Lower leg skin (tissue), 4 donors: ENCODE results near the gene NAA38. TPM values are rescaled to one million over a fixed set of nuclear protein-coding genes. Genes with fewer than 3 reads are reported as not detected.

ENCODE experiments used
- DNase-seq, 2 donors: peaks; one replicate each; pipeline ENCODE4 v3.0.0-alpha.2; 2019; ENCODE audit warnings: low spot score in 2 of 2
- H3K4me3 ChIP-seq: fragments of 200-600 bp; sonication (generic); 2 replicates; pipeline ENCODE4 v1.5.1; 2017; ENCODE audit warnings: mild to moderate bottlenecking, low read depth; ENCODE audit not compliant: poor library complexity, severe bottlenecking
- CTCF ChIP-seq, 3 donors: fragments of 450-650 bp; IDR thresholded peaks; one replicate each; pipeline ENCODE4 v1.5.1; 2016; ENCODE audit warnings: antibody characterized with exemption in 3 of 3, mild to moderate bottlenecking in 3 of 3, moderate library complexity in 2 of 3
- POLR2A ChIP-seq, 2 donors: fragments of 450-650 bp; IDR thresholded peaks; one replicate each; pipeline ENCODE4 v1.6.1; 2016 to 2017; ENCODE audit warnings: antibody characterized with exemption in 2 of 2, mild to moderate bottlenecking in 1 of 2, moderate library complexity in 1 of 2
- WGBS, 2 donors: methylation state at CpG; one replicate each; pipeline ENCODE4 v1.1.5; 2018; 5-methylcytosine and 5-hydroxymethylcytosine counted together
- intact Hi-C: fragments of 100-400 bp; cut with DNase I; formaldehyde crosslinking; loops from one replicate; pipeline ENCODE4 v1.15.0; 2023; ENCODE audit warnings: low total_unique reads
- total RNA-seq, 4 donors: library from RNA; depleted of rRNA; stranded (reverse); fragments of >200 nt; gene quantifications; one replicate each; pipeline ENCODE4 v1.1.0, GENCODE V29; 2016

Gene NAA38
- total RNA-seq, 4 donors from 2014 or later, result 56.8 to 101 (median 91.3) TPM

GRCh38 chr17:7833795-7834541 is 23.4 kb downstream of the NAA38 start, which contains the start of gene KDM6B:
KDM6B (plus strand) TSS chr17:7834217; CDS start chr17:7845555, 11,338 bp downstream.
- intact Hi-C loops, result no loop called here
- peak within 1 kb of the TSS; percentile 77 for H3K4me3 ChIP-seq
- TF ChIP-seq POLR2A (IDR thresholded peaks at IDR 0.05) (no peak), CTCF (IDR thresholded peaks at IDR 0.05) (no peak)
- DNase-seq, result peak; percentile 94 to 99
- 0 to 1% methylated on average over 45 of the region's 49 CpGs for WGBS, 2 donors

GRCh38 chr17:7833011-7833794 is 24.2 kb downstream of the NAA38 start:
- no peak for TF ChIP-seq POLR2A (IDR thresholded peaks at IDR 0.05)
- TF ChIP-seq CTCF (IDR thresholded peaks at IDR 0.05), result no peak
- intact Hi-C loops, result no loop called here
- DNase-seq, result peak in 1 of 2 donors; percentile 85
- no peak overlapping the region for H3K4me3 ChIP-seq
- 34 to 40% methylated on average over 19 of the region's 19 CpGs for WGBS, 2 donors

- peak in 1 of 2 donors; percentile 81 for DNase-seq
- H3K4me3 ChIP-seq, result no peak overlapping the region
- no peak for TF ChIP-seq CTCF (IDR thresholded peaks at IDR 0.05)
- TF ChIP-seq POLR2A (IDR thresholded peaks at IDR 0.05), result no peak
- WGBS, 2 donors, result 85 to 92% methylated on average over 10 of the region's 10 CpGs
- intact Hi-C loops, result no loop called here
These were observed 24.9 kb downstream of the NAA38 start for GRCh38 chr17:7832431-7832830.

GRCh38 chr17:7831233-7831632 is 26.1 kb downstream of the NAA38 start:
- H3K4me3 ChIP-seq, result no peak overlapping the region
- TF ChIP-seq POLR2A (IDR thresholded peaks at IDR 0.05) (no peak), CTCF (IDR thresholded peaks at IDR 0.05) (no peak)
- 71 to 76% methylated on average over 7 of the region's 7 CpGs for WGBS, 2 donors
- intact Hi-C loops, result no loop called here
- DNase-seq, result no peak

GRCh38 chr17:7830616-7831015 is 26.7 kb downstream of the NAA38 start:
- 93 to 95% methylated on average over 8 of the region's 8 CpGs for WGBS, 2 donors
- intact Hi-C loops, result no loop called here
- TF ChIP-seq POLR2A (IDR thresholded peaks at IDR 0.05) (no peak), CTCF (IDR thresholded peaks at IDR 0.05) (no peak)
- DNase-seq, result peak in 1 of 2 donors; percentile 84
- H3K4me3 ChIP-seq, result no peak overlapping the region
